Spleen (tissue), 7 donors: ENCODE measurements around the gene NBL1.

ENCODE experiments used
- POLR2AphosphoS5 ChIP-seq, 3 donors: sonication (generic); formaldehyde crosslinking; IDR thresholded peaks; one replicate each; pipeline ENCODE4 v1.5.1; 2017; ENCODE audit warnings: antibody characterized with exemption in 3 of 3
- TF ChIP-seq, protein P1 (sequence below), 11 experiments: fragments of 200-600 bp in 7 of 11; fragments of 450-650 bp in 4 of 11; sonication (generic) in 4 of 11; IDR thresholded peaks in 8 of 11; conservative IDR thresholded peaks in 3 of 11; 1 replicate in 7 of 11; 2 replicates in 4 of 11; pipeline versions ENCODE4 v1.4.0 to v1.8.0; 2016 to 2021; ENCODE audit warnings: antibody characterized with exemption in 11 of 11, inconsistent platforms in 4 of 11, mild to moderate bottlenecking in 1 of 11
- donor health status: DM: no; HTN: no; CAD: no; lungs with moderate emphysema.
- donor health status: DM: no; HTN: no; CAD: no.
- donor health status: DM: no; HTN: no; CAD: no.

DNA sequence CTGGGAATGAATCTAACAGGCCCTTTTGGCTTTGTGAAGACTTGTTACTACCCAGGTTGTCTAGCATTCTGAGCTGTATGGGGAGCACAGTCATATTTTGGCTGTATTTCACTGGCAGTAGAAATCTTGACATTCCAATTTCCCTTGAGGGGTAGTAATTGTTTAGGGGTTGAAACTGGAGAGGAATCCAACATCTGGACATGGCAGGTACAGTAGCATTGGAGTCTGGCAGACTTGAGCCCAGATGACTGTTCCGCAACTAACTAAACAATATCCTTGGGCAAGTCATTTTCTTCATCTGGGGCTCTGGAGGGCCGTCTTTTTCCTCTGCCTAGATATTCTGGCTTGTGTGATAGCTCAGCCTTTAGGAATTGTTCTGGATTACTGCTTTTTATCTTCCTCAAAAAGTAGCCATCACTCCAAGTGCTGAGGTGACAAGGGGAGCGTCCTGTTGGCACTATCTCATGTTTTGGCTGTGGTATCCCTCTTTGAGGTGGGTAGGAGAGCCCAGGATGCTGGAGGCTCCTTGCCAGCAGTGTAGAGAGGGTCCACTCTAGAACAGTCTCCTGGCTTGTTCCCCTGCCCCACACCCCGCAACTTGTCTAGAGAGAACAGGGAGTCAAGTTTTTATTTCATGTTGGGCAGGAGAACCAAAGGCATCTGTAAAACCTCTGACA is 22.7 kb upstream of the NBL1 start:
- TF ChIP-seq, protein P1, sequence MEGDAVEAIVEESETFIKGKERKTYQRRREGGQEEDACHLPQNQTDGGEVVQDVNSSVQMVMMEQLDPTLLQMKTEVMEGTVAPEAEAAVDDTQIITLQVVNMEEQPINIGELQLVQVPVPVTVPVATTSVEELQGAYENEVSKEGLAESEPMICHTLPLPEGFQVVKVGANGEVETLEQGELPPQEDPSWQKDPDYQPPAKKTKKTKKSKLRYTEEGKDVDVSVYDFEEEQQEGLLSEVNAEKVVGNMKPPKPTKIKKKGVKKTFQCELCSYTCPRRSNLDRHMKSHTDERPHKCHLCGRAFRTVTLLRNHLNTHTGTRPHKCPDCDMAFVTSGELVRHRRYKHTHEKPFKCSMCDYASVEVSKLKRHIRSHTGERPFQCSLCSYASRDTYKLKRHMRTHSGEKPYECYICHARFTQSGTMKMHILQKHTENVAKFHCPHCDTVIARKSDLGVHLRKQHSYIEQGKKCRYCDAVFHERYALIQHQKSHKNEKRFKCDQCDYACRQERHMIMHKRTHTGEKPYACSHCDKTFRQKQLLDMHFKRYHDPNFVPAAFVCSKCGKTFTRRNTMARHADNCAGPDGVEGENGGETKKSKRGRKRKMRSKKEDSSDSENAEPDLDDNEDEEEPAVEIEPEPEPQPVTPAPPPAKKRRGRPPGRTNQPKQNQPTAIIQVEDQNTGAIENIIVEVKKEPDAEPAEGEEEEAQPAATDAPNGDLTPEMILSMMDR (IDR thresholded peaks at IDR 0.05 in 8 of 11, conservative IDR thresholded peaks at IDR 0.05 in 3 of 11), result no peak
- TF ChIP-seq POLR2AphosphoS5 (IDR thresholded peaks at IDR 0.05), result no peak
